Liver (tissue), 2 donors: ENCODE results near the gene PSPN.

Experiments used
- YY1 ChIP-seq: IDR thresholded peaks from 2 replicates; pipeline ENCODE4 v1.6.1; 2016; ENCODE audit warnings: antibody characterized with exemption, mild to moderate bottlenecking
- TF ChIP-seq, protein P1 (sequence below): fragments of 150-350 bp; IDR thresholded peaks from 2 replicates; pipeline ENCODE4 v1.5.1; 2017; ENCODE audit warnings: improper control_type of control experiment, low read depth, low read length; ENCODE audit not compliant: missing input control
- donor health status: healthy.

- TF ChIP-seq, protein P1, sequence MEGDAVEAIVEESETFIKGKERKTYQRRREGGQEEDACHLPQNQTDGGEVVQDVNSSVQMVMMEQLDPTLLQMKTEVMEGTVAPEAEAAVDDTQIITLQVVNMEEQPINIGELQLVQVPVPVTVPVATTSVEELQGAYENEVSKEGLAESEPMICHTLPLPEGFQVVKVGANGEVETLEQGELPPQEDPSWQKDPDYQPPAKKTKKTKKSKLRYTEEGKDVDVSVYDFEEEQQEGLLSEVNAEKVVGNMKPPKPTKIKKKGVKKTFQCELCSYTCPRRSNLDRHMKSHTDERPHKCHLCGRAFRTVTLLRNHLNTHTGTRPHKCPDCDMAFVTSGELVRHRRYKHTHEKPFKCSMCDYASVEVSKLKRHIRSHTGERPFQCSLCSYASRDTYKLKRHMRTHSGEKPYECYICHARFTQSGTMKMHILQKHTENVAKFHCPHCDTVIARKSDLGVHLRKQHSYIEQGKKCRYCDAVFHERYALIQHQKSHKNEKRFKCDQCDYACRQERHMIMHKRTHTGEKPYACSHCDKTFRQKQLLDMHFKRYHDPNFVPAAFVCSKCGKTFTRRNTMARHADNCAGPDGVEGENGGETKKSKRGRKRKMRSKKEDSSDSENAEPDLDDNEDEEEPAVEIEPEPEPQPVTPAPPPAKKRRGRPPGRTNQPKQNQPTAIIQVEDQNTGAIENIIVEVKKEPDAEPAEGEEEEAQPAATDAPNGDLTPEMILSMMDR: no peak
- TF ChIP-seq YY1: no peak
Observed at GRCh38 chr19:6409346-6409745, 33.6 kb upstream of the PSPN start.
